Muscle layer of colon (tissue), 2 donors: ENCODE measurements around the gene BCL2L15.

Source experiments
- H3K27ac ChIP-seq: one replicate; pipeline ENCODE4 v1.7.0; 2013; ENCODE audit warnings: low read depth, mild to moderate bottlenecking, low read length, moderate library complexity
- H3K27me3 ChIP-seq, 2 donors: one replicate each; pipeline ENCODE4 v1.7.0; 2013; ENCODE audit warnings: low read length in 2 of 2, mild to moderate bottlenecking in 2 of 2; ENCODE audit not compliant: insufficient read depth in 2 of 2, control insufficient read depth in 1 of 2
- H3K36me3 ChIP-seq: one replicate; pipeline ENCODE4 v1.7.0; 2013; ENCODE audit warnings: mild to moderate bottlenecking, low read length; ENCODE audit not compliant: insufficient read depth
- H3K4me1 ChIP-seq: one replicate; pipeline ENCODE4 v1.7.0; 2013; ENCODE audit warnings: mild to moderate bottlenecking, low read length; ENCODE audit not compliant: insufficient read depth
- H3K4me3 ChIP-seq, 2 donors: one replicate each; pipeline ENCODE4 v1.7.0; 2013; ENCODE audit warnings: low read length in 2 of 2, low read depth in 1 of 2, mild to moderate bottlenecking in 1 of 2, moderate library complexity in 1 of 2
- H3K9ac ChIP-seq: one replicate; pipeline ENCODE4 v1.7.0; 2013; ENCODE audit warnings: low read length
- H3K9me3 ChIP-seq: one replicate; pipeline ENCODE4 v1.7.0; 2013; ENCODE audit warnings: mild to moderate bottlenecking, low read length
- donor health status: abdominal sarcoma.
- donor health status: Adenocarcinoma of cecum.

BCL2L15 gene

GRCh38 chr1:113887402-113888175, at the start of gene BCL2L15:
BCL2L15 (minus strand) TSS chr1:113887581; CDS start chr1:113887375, 206 bp downstream.
- H3K36me3 ChIP-seq, result no peaks in the 10 kb centered on the region
- H3K9me3 ChIP-seq, result no peaks in the 10 kb centered on the region
- H3K9ac ChIP-seq, result no peak within 1 kb of the TSS
- no peaks in the 10 kb centered on the region for H3K27me3 ChIP-seq
- H3K4me3 ChIP-seq, result no peak within 1 kb of the TSS
- no peaks in the 10 kb centered on the region for H3K4me1 ChIP-seq
- no peak within 1 kb of the TSS for H3K27ac ChIP-seq

GRCh38 chr1:113937146-113937545, 49.8 kb upstream of the BCL2L15 start:
- peaks cover 24% of the 10 kb centered on the region for H3K4me1 ChIP-seq

GRCh38 chr1:113935970-113936369, 48.6 kb upstream of the BCL2L15 start:
- Histone ChIP-seq H3K9me3 (no peaks in the 10 kb centered on the region), H3K4me3 (no peak overlapping the region), H3K27ac (no peak overlapping the region), H3K4me1 (peaks cover 36% of the 10 kb centered on the region), H3K27me3 (no peaks in the 10 kb centered on the region), H3K9ac (no peak overlapping the region), H3K36me3 (peaks cover 8% of the 10 kb centered on the region)

More at GRCh38 chr1:113937146-113937545, 49.8 kb upstream of the BCL2L15 start:
- Histone ChIP-seq H3K4me3 (no peak overlapping the region), H3K27me3 (no peaks in the 10 kb centered on the region), H3K27ac (no peak overlapping the region), H3K36me3 (peaks cover 8% of the 10 kb centered on the region), H3K9ac (no peak overlapping the region), H3K9me3 (no peaks in the 10 kb centered on the region)

- no peak overlapping the region for H3K4me3 ChIP-seq
- H3K4me1 ChIP-seq, result peaks cover 44% of the 10 kb centered on the region
- no peak overlapping the region for H3K27ac ChIP-seq
- H3K27me3 ChIP-seq, result no peaks in the 10 kb centered on the region
- H3K9ac ChIP-seq, result no peak overlapping the region
- no peaks in the 10 kb centered on the region for H3K36me3 ChIP-seq
- H3K9me3 ChIP-seq, result no peaks in the 10 kb centered on the region
Measured at GRCh38 chr1:113935176-113935575, 47.8 kb upstream of the BCL2L15 start.

- H3K27ac ChIP-seq, result no peak overlapping the region
- peaks cover 44% of the 10 kb centered on the region for H3K4me1 ChIP-seq
- H3K36me3 ChIP-seq, result no peaks in the 10 kb centered on the region
- no peak overlapping the region for H3K9ac ChIP-seq
- H3K4me3 ChIP-seq, result no peak overlapping the region
- no peaks in the 10 kb centered on the region for H3K9me3 ChIP-seq
- no peaks in the 10 kb centered on the region for H3K27me3 ChIP-seq
Measured at GRCh38 chr1:113934511-113935055, 47.2 kb upstream of the BCL2L15 start.

GRCh38 chr1:113934006-113934405, 46.6 kb upstream of the BCL2L15 start:
- Histone ChIP-seq H3K9me3 (no peaks in the 10 kb centered on the region), H3K4me3 (no peak overlapping the region), H3K36me3 (no peaks in the 10 kb centered on the region), H3K27me3 (no peaks in the 10 kb centered on the region), H3K9ac (no peak overlapping the region), H3K4me1 (peaks cover 44% of the 10 kb centered on the region), H3K27ac (no peak overlapping the region)

- Histone ChIP-seq H3K9ac (peak overlapping the region; percentile 99), H3K36me3 (no peaks in the 10 kb centered on the region), H3K27me3 (no peaks in the 10 kb centered on the region), H3K27ac (peak overlapping the region; percentile 21), H3K9me3 (no peaks in the 10 kb centered on the region), H3K4me1 (peaks cover 46% of the 10 kb centered on the region), H3K4me3 (peak overlapping the region in 1 of 2 donors; percentile 99)
Measured at GRCh38 chr1:113931451-113931851, 44.1 kb upstream of the BCL2L15 start.

GRCh38 chr1:113930499-113931161, 43.2 kb upstream of the BCL2L15 start:
- H3K9ac ChIP-seq, result peak overlapping the region; percentile 99
- H3K27ac ChIP-seq, result peak overlapping the region; percentile 98
- no peaks in the 10 kb centered on the region for H3K9me3 ChIP-seq
- peak overlapping the region; percentile 88 to 99 for H3K4me3 ChIP-seq
- H3K27me3 ChIP-seq, result no peaks in the 10 kb centered on the region
- no peaks in the 10 kb centered on the region for H3K36me3 ChIP-seq
- H3K4me1 ChIP-seq, result peaks cover 46% of the 10 kb centered on the region

- peak overlapping the region; percentile 98 for H3K27ac ChIP-seq
- H3K4me1 ChIP-seq, result peaks cover 46% of the 10 kb centered on the region
- H3K9me3 ChIP-seq, result no peaks in the 10 kb centered on the region
- no peaks in the 10 kb centered on the region for H3K27me3 ChIP-seq
- peak overlapping the region; percentile 88 to 99 for H3K4me3 ChIP-seq
- no peaks in the 10 kb centered on the region for H3K36me3 ChIP-seq
- peak overlapping the region; percentile 99 for H3K9ac ChIP-seq
Measured at GRCh38 chr1:113929750-113930498, 42.5 kb upstream of the BCL2L15 start.

- H3K9me3 ChIP-seq, result no peaks in the 10 kb centered on the region
- H3K4me1 ChIP-seq, result peaks cover 44% of the 10 kb centered on the region
- H3K4me3 ChIP-seq, result peak within 1 kb of the TSS; percentile 88 to 99
- peak within 1 kb of the TSS; percentile 98 for H3K27ac ChIP-seq
- no peaks in the 10 kb centered on the region for H3K36me3 ChIP-seq
- no peaks in the 10 kb centered on the region for H3K27me3 ChIP-seq
- peak within 1 kb of the TSS; percentile 99 for H3K9ac ChIP-seq
Measured at GRCh38 chr1:113928941-113929749, 41.8 kb upstream of the BCL2L15 start, which contains the start of gene HIPK1. HIPK1 (plus strand) TSS chr1:113929324.
